GM12878 (cell line): ENCODE results near the gene CCR5AS.

ENCODE experiments used
- ATAC-seq: fragments of 200-7000 bp; cut with Tn5 transposase; 3 replicates; pipeline ENCODE4 v1.9.1; 2020; ENCODE audit warnings: mild to moderate bottlenecking, moderate library complexity
- BruUV-seq: library from RNA; stranded (reverse); fragments of 400-500 nt; replicated peaks from 2 replicates; lab custom pipeline; 2021; lab: Mats Ljungman, UMichigan
- CTCF ChIA-PET: fragments of 300-600 bp; sonication (Branson Sonifier 250); formaldehyde crosslinking; extraction: SDS; loops from one replicate; lab custom pipeline; 2021; ENCODE audit warnings: inconsistent platforms; lab: Yijun Ruan, JAX
- POLR2A ChIA-PET: fragments of 350-600 bp; formaldehyde crosslinking; extraction: SDS; loops from one replicate; lab custom pipeline; 2021; ENCODE audit warnings: inconsistent platforms; lab: Charles Lee
- RAD21 ChIA-PET: fragments of 300-600 bp; sonication (Branson Sonifier 250); formaldehyde crosslinking; loops from one replicate; lab custom pipeline; 2023; ENCODE audit warnings: antibody characterized with exemption; ENCODE audit not compliant: unreplicated experiment; lab: Charles Lee
- SMC1A ChIA-PET: fragments of 300-600 bp; sonication (Branson Sonifier 250); formaldehyde crosslinking; loops from one replicate; lab custom pipeline; 2023; ENCODE audit not compliant: unreplicated experiment, uncharacterized antibody; lab: Charles Lee
- DNase-seq: peaks from one replicate; pipeline ENCODE4 v3.0.0-alpha.2; 2011; ENCODE audit warnings: low read depth, low spot score
- FAIRE-seq: peaks from 3 replicates; lab custom pipeline; 2011; peaks lifted over from hg19 to GRCh38; lab: Jason Lieb, UNC
- H2AFZ ChIP-seq: 2 replicates; pipeline ENCODE4 v1.6.0; 2011; ENCODE audit warnings: low read depth, low read length, control low read depth; ENCODE audit not compliant: control insufficient read depth
- H3K27ac ChIP-seq: 2 replicates; pipeline ENCODE4 v1.5.1; 2011; ENCODE audit warnings: control low read depth; ENCODE audit not compliant: control insufficient read depth, insufficient read depth
- H3K27me3 ChIP-seq, 2 experiments: replicated peaks in 1 of 2; 2 replicates each; pipeline versions ENCODE4 v1.6.0 to v1.6.1; 2011; ENCODE audit warnings: low read length in 1 of 2; ENCODE audit not compliant: control insufficient read depth in 2 of 2, insufficient read depth in 2 of 2
- H3K36me3 ChIP-seq, 2 experiments: 2 replicates each; pipeline ENCODE4 v1.5.1; 2011; ENCODE audit warnings: low read length in 1 of 2; ENCODE audit not compliant: control insufficient read depth in 2 of 2, insufficient read depth in 2 of 2
- H3K4me1 ChIP-seq: 2 replicates; pipeline ENCODE4 v1.6.1; 2011; ENCODE audit warnings: mild to moderate bottlenecking, low read length, moderate library complexity, mixed read lengths; ENCODE audit not compliant: control insufficient read depth, insufficient read depth
- H3K4me2 ChIP-seq: 2 replicates; pipeline ENCODE4 v1.6.0; 2011; ENCODE audit warnings: control low read depth; ENCODE audit not compliant: control insufficient read depth, insufficient read depth
- H3K4me3 ChIP-seq: fragments of 200-600 bp; sonication (generic); 2 replicates; pipeline ENCODE4 v1.5.1; 2016
- H3K79me2 ChIP-seq: 2 replicates; pipeline ENCODE4 v1.6.0; 2011; ENCODE audit warnings: low read length; ENCODE audit not compliant: control insufficient read depth, insufficient read depth
- H3K9ac ChIP-seq: 2 replicates; pipeline ENCODE4 v1.8.0; 2011; ENCODE audit warnings: low read length, control low read depth, mixed read lengths; ENCODE audit not compliant: control insufficient read depth, insufficient read depth
- H3K9me3 ChIP-seq: replicated peaks from 3 replicates; pipeline ENCODE4 v1.5.1; 2011; ENCODE audit warnings: mild to moderate bottlenecking, low read length; ENCODE audit not compliant: control insufficient read depth, insufficient read depth
- H4K20me1 ChIP-seq: 2 replicates; pipeline ENCODE4 v1.6.0; 2011; ENCODE audit not compliant: control insufficient read depth, insufficient read depth
- ATF2 ChIP-seq: IDR thresholded peaks from 2 replicates; pipeline ENCODE4 v1.6.1; 2012; ENCODE audit warnings: low read length, inconsistent platforms
- CBX3 ChIP-seq: fragments of 200-600 bp; sonication (generic); IDR thresholded peaks from 2 replicates; pipeline ENCODE4 v1.6.1; 2016; ENCODE audit warnings: low read depth, borderline replicate concordance
- E2F8 ChIP-seq: fragments of 450-650 bp; IDR thresholded peaks from 2 replicates; pipeline ENCODE4 v1.6.1; 2018; ENCODE audit warnings: mild to moderate bottlenecking, low read depth, moderate library complexity; ENCODE audit not compliant: partially characterized antibody
- IRF5 ChIP-seq: fragments of 450-650 bp; IDR thresholded peaks from 2 replicates; pipeline ENCODE4 v1.6.1; 2017; ENCODE audit warnings: borderline replicate concordance
- MTA3 ChIP-seq: IDR thresholded peaks from 2 replicates; pipeline ENCODE4 v1.6.1; 2012; ENCODE audit warnings: low read length, inconsistent platforms, borderline replicate concordance
- RELA ChIP-seq: fragments of 450-650 bp; IDR thresholded peaks from 2 replicates; pipeline ENCODE4 v1.8.0; 2014; ENCODE audit warnings: borderline replicate concordance; ENCODE audit not compliant: partially characterized antibody
- SMAD1 ChIP-seq: fragments of 450-650 bp; IDR thresholded peaks from 2 replicates; pipeline ENCODE4 v1.6.1; 2018; ENCODE audit warnings: mild to moderate bottlenecking, low read depth; ENCODE audit not compliant: partially characterized antibody
- SP1 ChIP-seq: IDR thresholded peaks from one replicate; pipeline ENCODE4 v1.6.1; 2011; ENCODE audit warnings: low read depth, low read length
- YY1 ChIP-seq: IDR thresholded peaks from 2 replicates; pipeline ENCODE4 v1.6.1; 2011; ENCODE audit warnings: low read depth, mild to moderate bottlenecking, low read length
- ZNF207 ChIP-seq: fragments of 450-650 bp; IDR thresholded peaks from 2 replicates; pipeline ENCODE4 v1.6.1; 2014; ENCODE audit warnings: antibody characterized with exemption, mild to moderate bottlenecking, borderline replicate concordance
- WGBS: methylation state at CpG from one replicate; pipeline ENCODE4 v1.1.6; 2016; ENCODE audit warnings: low lambda C conversion rate; ENCODE audit not compliant: insufficient replicate concordance, insufficient coverage; ENCODE audit errors: missing lambda C conversion rate; 5-methylcytosine and 5-hydroxymethylcytosine counted together
- in situ Hi-C: fragments of 300-500 bp; cut with MboI; formaldehyde crosslinking; loops from 9 replicates; pipeline ENCODE4 v1.14.3; 2018; ENCODE audit warnings: mixed read lengths
- intact Hi-C: fragments of 100-400 bp; cut with micrococcal nuclease; formaldehyde crosslinking; loops from one replicate; pipeline ENCODE4 v1.14.2; 2022; ENCODE audit not compliant: unreplicated experiment

The CCR5AS gene

GRCh38 chr3:46399557-46399956, 7.3 kb downstream of the CCR5AS start:
- no TSS peak for BruUV-seq
- TF ChIP-seq ZNF207, result no peak
- no peak for TF ChIP-seq IRF5
- TF ChIP-seq YY1, result no peak
- no peak for TF ChIP-seq RELA
- TF ChIP-seq E2F8, result no peak
- TF ChIP-seq SP1, result no peak
- TF ChIP-seq CBX3, result no peak
- no peak for TF ChIP-seq SMAD1
- no peak for TF ChIP-seq MTA3
- TF ChIP-seq ATF2, result no peak
- Histone ChIP-seq H3K36me3 (no peaks in the 10 kb centered on the region), H3K27me3 (no peaks in the 10 kb centered on the region), H4K20me1 (no peaks in the 10 kb centered on the region), H3K4me1 (peaks cover 11% of the 10 kb centered on the region), H3K79me2 (no peaks in the 10 kb centered on the region), H3K27ac (no peak overlapping the region), H3K9me3 (no peaks in the 10 kb centered on the region; the same call in 1 of the 3 replicates), H3K4me2 (no peak overlapping the region), H2AFZ (no peak overlapping the region), H3K9ac (no peak overlapping the region), H3K4me3 (no peak overlapping the region)
- DNase-seq (no peak), ATAC-seq (no peak), FAIRE-seq (no peak)
- intact Hi-C loops (no loop called here), in situ Hi-C loops (no loop called here)
- WGBS, result 37% methylated on average over 2 of the region's 2 CpGs
- ChIA-PET CTCF (interaction anchor here (1.0 to 1.3 kb wide), 3 partner anchors 25 to 89 kb away, joined by 4 to 7 read pairs (median 4); no protein-coding TSS in a partner anchor), POLR2A (interaction anchor here (0.6 kb wide), 1 partner anchor 826 kb away, joined by 3 read pairs; no protein-coding TSS in a partner anchor), RAD21 (interaction anchor here (1.3 kb wide), 1 partner anchor 22 kb away, joined by 9 read pairs; no protein-coding TSS in a partner anchor), SMC1A (interaction anchor here (1.2 kb wide), 2 partner anchors 19 to 45 kb away, joined by 3 read pairs; no protein-coding TSS in a partner anchor)
